Stimulated activated CD8-positive, alpha-beta memory T cell treated with anti-CD3 and anti-CD28 coated beads, Interleukin-12 subunit alpha, Interleukin-12 subunit beta, amount 100 ng/mL, for 4 hours (primary cell): Measurements from ENCODE around the gene EDEM2.
"Not testable (repeated sequence)": the region's sequence is repeated elsewhere in the genome, so short reads cannot be mapped to it uniquely, and the experiment has no call there.

Source experiments
- DNase-seq: peaks from one replicate; pipeline ENCODE4 v3.0.0-alpha.2; 2020; ENCODE audit warnings: low read depth

EDEM2 gene

DNA sequence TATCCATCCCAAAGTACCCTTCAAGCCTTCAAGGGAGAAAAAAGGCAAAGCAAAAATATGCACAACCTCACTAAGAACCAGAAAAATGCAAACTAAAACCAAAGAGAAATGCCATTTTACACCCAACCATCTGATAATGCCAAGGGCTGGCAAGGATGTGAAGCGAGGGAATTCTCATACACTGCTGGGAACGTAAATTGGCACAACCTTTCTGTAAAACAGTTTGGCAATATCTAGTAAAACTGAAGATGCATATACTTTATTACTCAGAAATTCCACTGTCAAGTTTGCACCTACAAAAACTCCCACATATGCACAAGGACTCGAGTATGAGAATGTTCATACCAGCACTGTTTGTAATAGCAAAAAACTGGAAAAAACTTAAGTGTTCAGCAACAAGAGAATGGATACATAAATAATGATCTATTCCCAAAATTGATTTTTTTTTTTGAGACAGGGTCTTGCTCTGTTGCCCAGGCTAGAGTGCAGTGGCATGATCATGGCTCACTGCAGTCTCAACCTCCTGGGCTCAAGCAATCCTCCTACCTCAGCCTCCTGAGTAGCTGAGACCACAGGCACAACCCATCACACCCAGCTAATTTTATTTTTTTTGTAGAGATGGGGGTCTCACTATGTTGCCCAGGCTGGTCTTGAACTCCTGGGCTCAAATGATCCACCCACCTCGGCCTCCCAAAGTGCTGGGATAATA lies 21.7 kb upstream of the EDEM2 start:
- not testable (repeated sequence) for DNase-seq

DNA sequence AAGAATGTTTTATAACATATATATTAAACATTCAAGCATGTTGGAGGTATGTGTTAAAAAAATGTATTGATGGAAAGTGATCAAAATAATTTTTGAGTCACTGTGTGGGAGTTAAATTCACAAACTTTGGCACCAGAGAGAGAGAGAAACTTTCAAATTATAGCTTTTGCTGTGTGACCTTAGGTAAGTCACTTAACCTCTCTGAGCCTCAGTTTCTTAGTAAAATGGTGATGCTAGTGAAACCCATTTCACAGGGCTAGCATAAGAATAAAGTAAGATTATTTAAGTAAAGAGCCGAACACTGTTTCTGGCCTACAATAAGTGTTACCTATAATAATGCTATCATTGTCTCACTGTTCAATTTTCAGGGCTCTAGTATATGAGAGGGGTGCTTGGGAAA lies 20.7 kb upstream of the EDEM2 start:
- no peak for DNase-seq

DNA sequence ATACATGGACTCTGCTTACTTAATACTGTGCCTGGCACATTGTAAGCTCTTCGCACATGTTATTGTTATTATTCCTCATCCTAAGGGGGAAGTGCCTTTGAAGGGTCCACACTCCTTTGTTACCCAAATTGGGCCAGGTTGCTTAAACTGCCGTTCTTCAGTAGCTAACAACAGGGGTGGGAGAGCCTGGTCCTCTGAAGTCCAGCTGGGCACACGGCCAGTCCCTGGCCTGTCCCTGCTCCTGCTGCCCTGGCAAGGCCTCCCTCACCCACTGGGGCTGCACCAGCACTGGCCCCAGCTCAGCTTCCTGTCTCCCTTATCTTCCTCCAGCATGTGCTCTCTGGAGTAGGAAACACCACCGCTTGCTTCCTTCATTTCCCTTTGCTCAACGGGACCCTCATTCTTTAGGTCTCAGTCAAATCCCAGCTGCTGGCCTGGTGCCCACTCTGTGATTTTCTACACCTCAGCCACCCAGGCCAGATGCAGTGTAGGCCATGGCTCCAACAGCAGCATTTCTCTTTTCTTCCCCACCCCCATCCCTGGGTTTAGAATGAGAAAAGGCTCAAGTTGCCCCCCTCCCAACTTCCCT lies 19.2 kb upstream of the EDEM2 start:
- DNase-seq: no peak

GRCh38 chr20:35165221-35166185 lies 18.4 kb upstream of the EDEM2 start:
- DNase-seq: no peak

DNA sequence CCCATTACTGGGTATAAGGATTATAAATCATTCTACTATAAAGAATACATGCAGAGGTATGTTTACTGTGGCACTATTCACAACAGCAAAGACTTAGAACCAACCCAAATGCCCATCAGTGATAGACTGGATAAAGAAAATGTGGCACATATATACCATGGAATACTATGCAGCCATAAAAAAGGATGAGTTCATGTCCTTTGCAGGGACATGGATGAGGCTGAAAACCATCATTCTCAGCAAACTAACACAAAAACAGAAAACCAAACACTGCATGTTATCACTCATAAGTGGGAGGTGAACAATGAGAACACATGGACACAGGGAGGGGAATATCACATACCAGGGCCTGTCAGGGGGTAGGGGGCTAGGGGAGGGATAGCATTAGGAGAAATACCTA lies 17.4 kb upstream of the EDEM2 start:
- DNase-seq: not testable (repeated sequence)

DNA sequence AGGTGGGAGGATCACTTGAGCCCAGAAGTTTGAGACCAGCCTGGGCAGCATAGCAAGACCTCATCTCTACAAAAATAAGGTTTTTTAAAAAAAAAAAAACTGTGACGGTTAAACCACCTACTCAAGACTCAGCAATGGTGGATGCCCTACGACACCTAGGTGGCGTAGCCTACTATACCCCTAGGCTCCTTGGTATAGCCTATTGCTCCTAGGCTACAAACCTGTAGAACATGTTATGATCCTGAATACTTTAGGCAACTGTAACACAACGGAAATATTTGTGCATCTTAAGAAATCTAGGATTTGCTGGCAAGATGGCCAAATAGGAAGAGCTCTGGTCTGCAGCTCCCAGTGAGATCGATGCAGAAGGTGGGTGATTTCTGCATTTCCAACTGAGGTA lies 13.2 kb upstream of the EDEM2 start:
- DNase-seq: not testable (repeated sequence)

GRCh38 chr20:35156978-35157377 lies 9.8 kb upstream of the EDEM2 start:
- no peak for DNase-seq

DNA sequence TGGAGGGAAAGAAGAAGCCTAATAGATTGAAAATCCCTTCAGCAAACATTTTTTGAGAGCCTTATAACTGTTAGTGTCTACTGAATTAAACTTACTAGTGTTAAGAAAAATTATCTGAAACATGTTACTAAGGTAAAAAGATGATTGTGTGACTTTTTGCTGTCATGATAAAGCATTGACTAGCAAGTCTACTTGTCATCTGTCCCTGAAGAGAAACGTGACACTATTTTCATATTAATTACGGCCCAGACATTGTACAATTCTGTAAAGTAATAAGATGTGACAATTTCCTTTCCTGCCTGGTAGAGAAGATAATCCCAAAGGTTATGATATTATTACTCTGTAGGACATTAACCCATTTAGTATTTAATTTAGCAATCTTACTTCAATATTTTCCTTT lies 8.8 kb upstream of the EDEM2 start:
- DNase-seq: no peak

GRCh38 chr20:35151736-35152135 lies 4.6 kb upstream of the EDEM2 start:
- no peak for DNase-seq

GRCh38 chr20:35150846-35151579 lies 3.9 kb upstream of the EDEM2 start:
- DNase-seq: no peak

- not testable (repeated sequence) for DNase-seq
Observed at GRCh38 chr20:35147575-35148071, 487 bp upstream of the EDEM2 start.

DNA sequence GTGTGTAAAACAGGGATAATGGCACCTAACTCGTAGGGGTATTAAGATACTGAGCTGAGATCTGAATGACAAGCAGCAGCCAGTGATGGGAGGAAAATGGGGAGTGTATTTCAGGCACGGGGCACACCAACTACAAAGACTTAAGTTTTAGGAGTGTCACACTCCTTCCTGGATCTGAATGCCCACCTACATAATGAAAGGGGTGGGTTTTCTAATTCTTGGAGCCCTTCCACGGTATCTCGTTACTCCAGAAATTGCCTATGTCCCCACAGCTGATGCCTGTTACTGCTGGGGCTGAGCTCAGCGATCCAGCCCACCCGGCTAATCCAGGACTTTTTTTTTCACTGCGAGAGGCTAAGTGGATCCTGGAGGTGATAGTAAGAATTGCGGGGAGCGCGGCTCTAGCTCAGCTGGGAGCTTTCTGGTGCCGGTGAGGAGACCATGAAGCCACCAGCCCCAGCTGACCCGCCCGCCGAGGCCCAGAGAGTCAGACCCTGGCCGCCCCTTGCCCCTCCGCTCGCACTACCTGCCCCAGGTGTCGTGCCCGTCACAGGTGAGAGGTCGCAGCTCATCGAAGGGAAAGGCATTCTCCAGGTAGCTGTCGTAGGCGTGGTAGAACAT lies 727 bp downstream of the EDEM2 start:
- no peak for DNase-seq

DNA sequence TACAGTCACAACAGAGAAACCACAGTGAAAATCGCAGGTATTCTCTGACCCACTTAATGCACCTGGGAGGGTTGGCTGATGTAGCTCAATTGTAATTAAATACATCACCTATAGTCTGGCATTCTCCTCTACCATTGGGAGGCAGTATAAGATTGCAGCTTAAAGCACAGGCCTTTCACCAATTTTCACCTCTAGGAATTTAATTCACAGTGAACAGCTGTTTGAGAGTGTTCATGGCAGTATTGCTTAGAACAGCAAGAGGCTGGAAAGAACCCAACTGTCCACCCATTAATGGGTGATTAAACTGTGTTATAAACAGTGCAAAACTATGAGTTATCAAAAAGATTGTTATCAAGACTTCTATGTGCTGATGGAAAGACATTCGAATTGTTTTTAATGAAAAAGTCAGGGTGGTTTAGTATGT lies 2.0 kb downstream of the EDEM2 start:
- no peak for DNase-seq

DNA sequence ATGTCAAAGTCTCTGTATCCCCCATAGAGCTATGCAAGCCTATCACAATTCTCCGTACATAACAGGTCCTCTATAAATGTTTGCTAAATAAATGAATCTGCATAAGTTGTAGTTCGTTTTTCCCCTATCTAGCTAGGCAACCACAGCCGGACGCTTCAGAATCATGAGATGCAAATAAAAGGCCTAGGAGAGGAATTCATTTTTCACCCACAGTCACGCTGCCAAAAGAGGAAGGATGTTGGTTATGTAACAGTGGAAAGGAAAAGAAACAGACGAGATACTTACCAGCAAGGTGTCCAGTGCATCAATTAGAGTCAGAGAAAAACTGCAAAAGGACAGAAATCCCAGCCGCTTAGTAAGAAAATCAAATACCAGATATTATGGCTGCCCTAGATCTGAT lies 2.4 kb downstream of the EDEM2 start:
- no peak for DNase-seq

DNA sequence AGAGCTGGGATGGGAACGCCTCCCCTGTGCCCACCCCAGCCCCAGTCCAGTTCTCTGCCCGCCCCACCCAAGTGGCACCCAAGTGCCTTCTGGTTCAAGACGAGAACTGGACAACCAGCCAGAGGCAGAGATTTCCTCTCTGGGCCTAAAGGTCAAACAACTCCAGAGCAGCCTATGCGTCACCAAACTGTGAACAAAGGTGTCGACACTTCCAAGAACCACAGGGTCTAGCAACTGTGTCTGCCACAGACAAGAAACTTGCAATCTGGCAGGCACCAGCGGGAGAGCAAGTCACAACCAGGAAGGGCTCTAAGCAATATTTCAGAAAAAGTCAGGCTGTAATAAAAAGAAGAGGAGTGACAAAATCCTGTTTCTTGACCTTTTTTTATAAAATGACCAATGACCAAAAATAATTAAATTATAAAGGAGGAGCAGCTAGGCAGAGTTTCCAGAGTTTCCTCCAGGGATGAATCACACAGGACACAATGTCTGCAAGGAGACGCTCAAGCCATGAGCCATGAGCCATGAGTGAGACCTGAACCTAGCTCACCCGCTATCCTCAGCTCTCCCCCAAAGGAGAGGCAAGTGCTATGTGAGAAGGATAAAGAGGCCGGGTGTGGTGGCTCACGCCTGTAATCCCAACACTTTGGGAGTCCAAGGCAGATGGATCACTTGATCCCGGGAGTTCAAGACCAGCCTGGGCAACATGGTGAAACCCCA lies 11.1 kb downstream of the EDEM2 start:
- DNase-seq: no peak

GRCh38 chr20:35134880-35135279 lies 12.3 kb downstream of the EDEM2 start:
- no peak for DNase-seq

- no peak for DNase-seq
Observed at GRCh38 chr20:35134472-35134871, 12.7 kb downstream of the EDEM2 start.

DNA sequence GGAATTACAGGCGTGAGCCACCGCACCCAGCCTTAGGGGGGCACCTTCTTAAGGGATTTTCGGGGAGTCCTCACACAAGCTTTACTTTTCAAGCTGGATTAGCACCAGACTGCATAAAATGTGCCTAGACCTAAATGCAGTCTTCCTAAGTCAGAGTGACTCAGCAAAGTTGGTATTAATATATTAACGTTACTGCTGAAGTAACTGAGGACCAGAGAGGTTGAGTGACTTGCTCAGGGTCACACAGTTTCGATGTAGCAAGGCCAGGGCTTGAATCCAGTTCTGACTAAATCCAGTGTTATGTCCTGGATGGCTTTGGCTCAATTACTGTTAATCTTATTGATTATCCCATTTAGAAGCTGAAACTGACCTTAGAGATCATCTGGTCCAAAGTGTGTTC lies 13.4 kb downstream of the EDEM2 start:
- no peak for DNase-seq

DNA sequence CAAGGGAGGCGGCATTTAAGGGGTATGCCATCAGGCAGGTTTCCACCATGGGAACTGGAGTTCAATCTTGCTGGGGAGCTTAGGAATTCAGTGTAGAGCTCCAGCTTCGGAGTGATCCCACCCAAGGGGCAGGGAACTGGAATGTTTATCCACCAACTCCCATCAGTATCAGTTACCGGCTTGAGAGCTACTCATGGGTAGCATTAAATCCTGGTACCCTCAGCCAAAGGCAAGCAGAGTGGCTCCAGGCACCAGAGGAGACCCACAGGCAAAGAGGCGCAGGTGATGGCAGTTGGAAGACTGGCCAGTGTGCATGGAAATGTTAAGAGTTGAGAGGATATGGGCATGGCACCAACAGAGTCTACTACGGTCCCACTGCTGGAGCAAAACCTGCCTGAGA lies 14.1 kb downstream of the EDEM2 start:
- DNase-seq: no peak

- DNase-seq: no peak
Observed at GRCh38 chr20:35131934-35132333, 15.2 kb downstream of the EDEM2 start.

- DNase-seq: no peak
Observed at GRCh38 chr20:35129647-35130069, 17.5 kb downstream of the EDEM2 start.
